Motor neuron (in vitro differentiated cells): Measurements from ENCODE around the gene MYOCD. TPM values are rescaled to one million over a fixed set of nuclear protein-coding genes. Genes with fewer than 3 reads are reported as not detected.

Experiments
- ATAC-seq, 8 experiments: fragments of 200-7000 bp; cut with Tn5 transposase; replicated peaks in 6 of 8; 2 replicates each; pipeline ENCODE4 v1.8.0; 2021; ENCODE audit warnings: mild to moderate bottlenecking in 8 of 8, moderate library complexity in 8 of 8
- H3K27ac ChIP-seq, 2 donors: fragments of 250-450 bp; sonication (Bioruptor Pico); 2 replicates each; pipeline ENCODE4 v1.9.0; 2021; ENCODE audit warnings: antibody characterized with exemption in 2 of 2, mild to moderate bottlenecking in 2 of 2, moderate library complexity in 1 of 2
- H3K4me1 ChIP-seq, 2 donors: fragments of 250-450 bp; sonication (Bioruptor Pico); replicated peaks in 1 of 2; 2 replicates each; pipeline ENCODE4 v1.6.1; 2021; ENCODE audit warnings: antibody characterized with exemption in 2 of 2, mild to moderate bottlenecking in 2 of 2, moderate library complexity in 1 of 2
- H3K4me3 ChIP-seq, 5 donors: fragments of 250-450 bp; sonication (Bioruptor Pico); 2 replicates each; pipeline ENCODE4 v1.9.0; 2021; ENCODE audit warnings: antibody characterized with exemption in 5 of 5, mild to moderate bottlenecking in 5 of 5, moderate library complexity in 4 of 5
- WGBS, 10 experiments: fragments of 450-650 bp; shearing (Covaris generic); methylation state at CpG; one replicate each; pipeline ENCODE4 v1.0.0; 2022; 5-methylcytosine and 5-hydroxymethylcytosine counted together
- in situ Hi-C, 9 experiments: fragments of 400-800 bp; cut with MboI; loops; one replicate each; pipeline ENCODE4 v1.15.0; 2021; ENCODE audit warnings: low sequenced_read_pairs in 9 of 9, low pct_unique_long_range_greater_than_20kb in 2 of 9; ENCODE audit not compliant: unreplicated experiment in 9 of 9
- total RNA-seq, 8 experiments: library from RNA; unstranded; fragments of 300-600 nt; gene quantifications; 2 replicates each; pipeline versions ENCODE4 v1.2.3 to v1.2.4, GENCODE V29; 2022

Gene MYOCD
- total RNA-seq, 8 experiments from 2014 or later, result 0.04 to 0.47 (median 0.18) TPM; not detected in 1

DNA sequence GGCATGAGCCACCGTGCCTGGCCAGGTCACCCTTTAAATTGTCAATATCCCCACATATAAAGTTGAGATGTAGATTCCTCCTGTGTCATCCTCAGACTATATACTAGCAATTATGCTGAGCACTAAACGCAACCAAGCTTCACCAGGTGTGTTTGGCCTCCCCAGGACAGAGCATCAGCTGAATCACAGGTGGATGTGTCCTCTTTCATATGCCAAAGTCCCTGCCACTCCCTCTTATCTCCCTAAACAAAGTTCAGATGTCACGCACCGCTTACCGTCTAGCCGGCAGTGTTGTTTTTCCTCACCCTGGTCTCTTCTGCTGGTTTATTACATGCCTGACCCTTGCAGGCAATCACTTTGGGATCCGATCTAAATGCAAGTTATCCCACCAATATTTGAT is 79.8 kb downstream of the MYOCD start:
- no peak for ATAC-seq
- Histone ChIP-seq H3K27ac (no peak overlapping the region), H3K4me3 (no peak overlapping the region), H3K4me1 (peaks cover 0 to 4% of the 10 kb centered on the region in 2 donors)
- in situ Hi-C loops, result no loop called here
- 84 to 100% (median 91%) methylated on average over 1 to 7 of the region's 7 CpGs; no CpG with 5 or more reads in 2 of the 10 experiments for WGBS, 10 experiments

DNA sequence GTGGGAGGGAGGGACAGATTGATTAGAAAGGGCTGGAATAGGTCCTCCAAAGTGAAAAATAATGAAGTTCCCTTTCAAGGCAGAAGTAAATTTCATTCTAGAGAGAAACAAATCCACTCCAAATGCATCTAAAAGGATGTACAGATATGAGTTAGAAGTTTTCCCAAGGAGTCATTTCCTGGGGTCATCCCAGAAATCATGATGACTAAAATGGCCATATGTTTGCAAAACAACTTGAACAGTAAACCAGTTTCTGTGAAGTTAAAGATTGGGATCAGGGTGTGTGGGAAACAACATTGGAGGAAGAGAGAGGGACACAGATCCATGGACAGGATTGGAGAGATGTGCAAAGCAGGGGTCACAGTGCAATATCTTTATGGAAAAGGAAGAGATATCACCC is 91.1 kb downstream of the MYOCD start:
- no peak for ATAC-seq
- no peaks in the 10 kb centered on the region for H3K4me1 ChIP-seq
- no peak overlapping the region for H3K27ac ChIP-seq
- in situ Hi-C loops, result no loop called here
- H3K4me3 ChIP-seq, result no peak overlapping the region

DNA sequence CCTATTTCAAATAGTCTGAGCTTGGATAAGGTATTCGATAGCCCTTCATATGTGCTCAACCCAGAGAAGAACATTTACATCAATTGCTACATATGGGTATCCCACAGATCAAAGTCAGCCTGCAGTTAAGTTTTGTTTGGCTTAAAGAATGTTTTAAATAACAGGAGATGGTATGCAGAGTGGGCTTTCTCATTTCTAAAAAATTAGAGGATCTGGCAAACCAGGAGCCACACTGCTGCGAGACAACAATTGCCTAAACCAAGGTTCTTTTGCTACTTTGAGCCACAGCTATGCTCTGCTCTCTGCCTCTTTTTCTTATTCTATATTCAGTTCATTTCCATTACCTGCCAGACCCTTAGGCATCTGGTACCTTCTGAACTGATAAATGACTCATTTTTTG is 93.4 kb downstream of the MYOCD start:
- Histone ChIP-seq H3K4me1 (no peaks in the 10 kb centered on the region), H3K4me3 (no peak overlapping the region), H3K27ac (no peak overlapping the region)
- no peak for ATAC-seq
- WGBS, 10 experiments, result 40 to 100% (median 100%) methylated on average over 1 to 2 of the region's 2 CpGs; no CpG with 5 or more reads in 1 of the 10 experiments
- in situ Hi-C loops, result no loop called here

DNA sequence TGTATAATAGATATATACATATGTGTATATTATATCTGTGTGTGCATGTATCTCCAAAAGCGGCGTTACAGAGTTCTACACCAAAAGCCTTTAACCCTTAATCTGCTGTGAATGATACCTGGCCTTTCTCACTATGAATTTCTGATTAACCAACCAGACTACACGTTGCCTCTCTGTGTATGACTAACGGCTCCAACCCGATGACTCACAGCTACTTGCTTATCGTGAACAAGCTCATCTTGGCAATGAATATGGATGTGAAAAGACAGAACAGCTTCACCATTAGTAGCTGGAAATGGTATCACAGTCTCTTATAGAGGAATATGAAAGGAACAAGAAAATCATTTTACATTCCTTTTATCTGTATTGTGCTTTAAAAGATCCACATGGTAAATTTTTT is 99.9 kb downstream of the MYOCD start:
- 0 to 81% (median 43%) methylated on average over 1 to 6 of the region's 6 CpGs; no CpG with 5 or more reads in 3 of the 10 experiments for WGBS, 10 experiments
- no peak overlapping the region for H3K27ac ChIP-seq
- peak; percentile 54 to 97 (median 82) for ATAC-seq
- H3K4me1 ChIP-seq, result peaks cover 0 to 4% of the 10 kb centered on the region in 2 donors
- in situ Hi-C loops, result no loop called here
- H3K4me3 ChIP-seq, result no peak overlapping the region

DNA sequence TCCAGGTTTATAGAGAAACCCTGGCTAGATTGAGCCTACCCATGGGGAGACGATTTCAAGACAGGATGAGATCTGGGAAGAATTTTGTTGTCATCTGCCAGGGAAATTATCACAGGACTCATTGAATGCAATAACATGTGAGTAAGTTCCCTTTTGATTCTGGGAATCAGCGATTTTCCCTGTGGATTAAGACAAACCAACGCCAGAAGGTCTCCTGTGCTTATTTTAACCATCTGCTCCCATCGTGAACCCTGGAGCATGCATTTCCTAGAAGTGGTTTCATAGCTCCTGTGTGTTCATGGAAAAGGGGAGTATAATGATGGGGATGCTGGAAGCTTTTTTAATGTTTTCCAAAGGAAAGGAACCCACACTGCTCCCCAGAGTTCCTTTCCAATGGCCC is 102.6 kb downstream of the MYOCD start:
- in situ Hi-C loops, result no loop called here
- ATAC-seq, result peak in 1 of 8 experiments; percentile 26
- Histone ChIP-seq H3K4me1 (peaks cover 0 to 4% of the 10 kb centered on the region in 2 donors), H3K4me3 (no peak overlapping the region), H3K27ac (no peak overlapping the region)
- WGBS, 10 experiments, result 5 to 100% (median 80%) methylated on average over 3 to 4 of the region's 4 CpGs; no CpG with 5 or more reads in 4 of the 10 experiments

DNA sequence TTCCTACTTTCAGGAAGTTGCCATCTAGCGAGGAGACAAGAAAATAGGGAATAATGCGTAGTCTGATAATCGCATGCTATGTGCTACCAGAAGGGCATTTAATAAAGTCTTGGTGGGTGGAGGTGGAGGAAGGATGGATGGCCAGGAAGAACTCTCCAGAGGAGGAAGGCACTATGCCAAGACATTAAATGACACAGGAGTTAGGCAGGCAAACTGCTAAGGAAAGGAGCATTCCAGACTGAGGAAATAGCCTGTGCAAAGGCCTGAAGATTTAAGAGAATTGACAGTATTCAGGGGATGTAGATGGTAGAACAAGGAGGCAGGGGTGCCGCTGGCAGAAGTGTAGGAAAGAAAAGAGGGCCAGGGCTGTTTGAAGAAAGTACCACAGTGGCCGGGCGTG is 104.3 kb downstream of the MYOCD start:
- Histone ChIP-seq H3K4me1 (peaks cover 0 to 4% of the 10 kb centered on the region in 2 donors), H3K27ac (no peak overlapping the region), H3K4me3 (no peak overlapping the region)
- ATAC-seq, result no peak
- WGBS, 10 experiments, result 60 to 100% (median 90%) methylated on average over 1 to 5 of the region's 6 CpGs; no CpG with 5 or more reads in 1 of the 10 experiments
- in situ Hi-C loops, result no loop called here

DNA sequence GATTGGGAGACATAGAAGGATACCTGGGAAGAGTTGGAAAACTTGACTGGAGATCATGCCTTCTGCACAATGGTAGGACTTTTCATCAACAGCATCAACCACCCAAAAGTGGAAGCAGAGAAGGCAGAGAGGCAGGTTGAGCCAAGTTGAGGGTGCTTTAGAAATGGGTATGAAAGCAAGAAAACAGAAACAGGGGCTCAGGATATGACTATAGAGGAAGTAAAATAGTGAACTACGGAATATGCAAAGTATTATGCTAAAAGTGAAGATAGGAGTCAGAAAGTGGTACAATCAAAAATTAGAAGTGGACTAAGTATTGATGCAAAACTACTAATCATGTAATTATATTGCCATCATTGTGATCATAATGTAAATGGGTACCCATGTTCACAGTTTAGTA is 107.5 kb downstream of the MYOCD start:
- in situ Hi-C loops, result no loop called here
- WGBS, 10 experiments, result 8 to 100% (median 80%) methylated on average over 1 of the region's 1 CpG; no CpG with 5 or more reads in 1 of the 10 experiments
- ATAC-seq, result no peak

DNA sequence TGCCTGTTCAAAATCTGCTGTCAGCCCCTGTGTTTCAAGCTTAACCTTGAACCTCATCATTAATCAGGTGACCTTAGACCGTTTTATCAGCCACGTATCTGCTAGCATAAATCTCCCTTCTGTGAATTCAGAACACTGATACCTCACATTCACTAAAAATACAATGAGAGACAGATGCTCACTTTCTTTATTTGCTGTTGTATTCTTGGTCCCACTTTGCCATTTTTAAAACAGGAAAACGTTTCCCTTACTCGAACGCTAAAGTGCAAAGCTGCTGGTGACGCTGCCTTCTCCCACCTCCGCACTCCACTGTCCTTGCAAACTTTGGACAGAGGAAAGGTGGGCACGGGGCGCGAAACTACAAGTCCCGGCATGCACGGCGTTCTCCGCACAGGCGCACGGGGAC is 123.4 kb downstream of the MYOCD start:
- H3K4me3 ChIP-seq, result peak overlapping the region; percentile 68 to 99 (median 96)
- WGBS, 10 experiments, result 0 to 2% (median 0%) methylated on average over 2 to 13 of the region's 16 CpGs; no CpG with 5 or more reads in 3 of the 10 experiments
- in situ Hi-C loops, result no loop called here
- H3K27ac ChIP-seq, result peak overlapping the region; percentile 54 to 69
- H3K4me1 ChIP-seq, result peaks cover 4 to 5% of the 10 kb centered on the region in 2 donors
- no peak for ATAC-seq

More for the DNA sequence above, 107.5 kb downstream of the MYOCD start:
- Histone ChIP-seq H3K4me3 (no peak overlapping the region), H3K27ac (no peak overlapping the region), H3K4me1 (no peaks in the 10 kb centered on the region)

DNA sequence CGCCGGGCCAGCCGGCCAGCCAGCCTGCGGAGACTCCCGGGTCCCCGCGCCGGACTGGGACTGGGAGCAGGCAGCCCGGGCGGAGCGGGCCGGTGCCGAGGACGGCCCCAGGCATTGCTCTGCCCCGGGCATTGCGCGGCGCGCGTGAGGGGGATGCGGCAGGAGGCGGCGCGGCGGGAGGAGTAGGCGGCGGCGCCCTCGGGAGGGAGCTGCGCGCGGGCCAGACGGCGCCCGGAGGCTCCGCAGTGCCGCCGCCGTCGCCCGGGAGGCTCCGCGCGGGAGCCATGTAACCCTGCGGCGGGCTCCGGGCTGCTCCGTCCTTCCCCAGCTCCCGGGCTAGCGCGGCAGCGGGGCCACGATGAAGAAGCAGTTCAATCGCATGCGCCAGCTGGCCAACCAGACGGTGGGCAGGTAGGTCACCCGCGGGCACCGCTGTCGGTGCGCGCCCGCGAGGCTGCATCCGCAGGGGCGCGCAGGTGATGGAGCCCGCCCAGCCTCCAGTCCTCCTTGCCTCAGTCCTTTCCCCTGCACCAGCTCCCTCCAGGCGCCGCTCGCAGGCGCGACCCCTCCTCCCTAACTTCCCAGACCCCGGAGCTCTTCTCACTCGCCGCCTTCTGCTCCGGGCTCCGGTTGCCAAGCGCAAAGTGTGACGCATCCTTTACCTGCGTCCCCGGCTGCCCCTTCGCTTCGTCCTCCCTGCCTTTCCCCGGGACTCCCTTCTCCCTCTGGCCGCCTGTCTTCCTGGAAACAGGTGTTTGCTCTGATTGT is 124.0 kb downstream of the MYOCD start, which contains the start of gene ARHGAP44:
TSS of gene ARHGAP44 (plus strand) at position 18 of the 768 bp plus-strand sequence. CDS start at position 359, 341 bp downstream.
- ATAC-seq, result peak; percentile 96 to 98 (median 97)
- peak within 1 kb of the TSS; percentile 54 to 69 for H3K27ac ChIP-seq
- peak within 1 kb of the TSS; percentile 68 to 99 (median 96) for H3K4me3 ChIP-seq
- WGBS, 10 experiments, result 0 to 10% (median 3%) methylated on average over 4 to 21 of the region's 86 CpGs; no CpG with 5 or more reads in 5 of the 10 experiments
- in situ Hi-C loops, result no loop called here
- peaks cover 4 to 5% of the 10 kb centered on the region in 2 donors for H3K4me1 ChIP-seq

DNA sequence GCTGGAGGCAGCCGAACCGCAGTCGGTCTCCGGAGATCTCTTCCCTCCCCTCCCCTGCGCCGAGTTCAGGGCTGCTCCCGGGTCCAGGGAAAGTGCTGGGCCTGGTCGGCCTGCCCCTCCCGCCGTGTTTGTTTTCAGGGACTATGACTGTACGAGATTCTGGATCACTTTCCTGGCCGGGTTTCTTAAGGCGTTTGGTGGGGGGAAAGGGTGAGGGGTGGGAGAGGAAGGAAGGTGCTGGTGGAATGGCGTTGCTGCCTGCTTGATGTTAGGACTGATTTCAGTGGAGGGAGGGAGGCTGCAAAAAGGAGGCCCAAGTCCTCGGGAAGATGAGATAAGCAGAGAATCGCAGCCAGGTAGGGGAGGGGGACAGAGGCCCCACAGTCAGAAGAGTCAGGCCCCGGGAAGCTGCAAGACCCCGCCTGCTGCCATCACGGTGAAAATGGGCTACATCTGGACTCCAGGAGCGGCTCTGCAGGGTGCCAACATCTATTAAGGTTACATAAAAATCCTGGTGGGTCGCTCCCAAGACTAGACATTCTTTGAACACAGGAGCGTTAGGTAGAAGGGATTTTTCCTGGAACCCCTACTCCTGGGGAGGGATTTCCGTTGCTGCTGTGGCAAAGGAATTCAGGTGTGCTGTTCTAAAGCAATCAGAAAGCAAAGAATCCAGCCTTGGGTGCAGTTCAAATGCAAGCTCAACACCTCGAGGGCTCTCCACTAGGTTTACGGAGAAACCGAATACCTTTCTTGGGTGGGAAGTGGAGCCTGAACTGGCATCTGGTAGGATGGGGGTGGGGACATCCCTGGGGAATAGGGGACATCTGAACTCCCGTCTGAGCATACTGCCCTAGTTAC is 124.8 kb downstream of the MYOCD start:
- H3K4me3 ChIP-seq, result peak overlapping the region; percentile 68 to 99 (median 96)
- in situ Hi-C loops, result no loop called here
- 13 to 80% (median 32%) methylated on average over 1 to 8 of the region's 27 CpGs; no CpG with 5 or more reads in 5 of the 10 experiments for WGBS, 10 experiments
- peak in 7 of 8 experiments; percentile 5 to 37 (median 20) for ATAC-seq
- H3K27ac ChIP-seq, result no peak overlapping the region
- peaks cover 4 to 5% of the 10 kb centered on the region in 2 donors for H3K4me1 ChIP-seq

DNA sequence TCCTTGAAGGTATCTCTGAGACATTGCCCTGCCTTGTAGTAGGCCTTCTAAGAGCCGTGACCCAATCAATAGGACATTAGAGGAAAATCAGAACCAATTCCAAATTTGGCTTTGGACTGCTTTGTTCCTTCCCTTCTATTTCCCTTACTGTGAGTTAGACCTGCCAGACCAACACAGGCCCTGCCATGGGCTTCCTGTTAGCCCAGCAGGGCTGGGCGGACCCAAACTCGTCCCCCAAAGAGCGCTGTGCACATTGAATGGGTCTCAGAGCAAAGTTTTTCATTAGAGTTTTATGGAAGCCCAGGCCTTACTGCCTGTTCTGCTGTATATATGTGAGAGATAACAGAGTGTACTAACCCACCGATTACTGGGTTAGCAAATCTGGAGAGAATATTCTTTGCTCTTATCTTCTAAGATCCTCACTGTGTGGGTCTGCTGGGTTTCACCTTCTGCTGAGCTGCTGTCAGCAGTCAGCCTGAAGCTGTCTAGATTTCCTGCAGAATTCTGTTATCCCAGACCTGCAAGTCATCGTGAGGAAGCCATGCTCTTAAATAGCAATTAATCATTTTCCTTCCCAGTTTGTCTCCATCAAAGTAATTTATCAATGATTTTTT is 129.3 kb downstream of the MYOCD start:
- in situ Hi-C loops, result no loop called here
- H3K27ac ChIP-seq, result no peak overlapping the region

DNA sequence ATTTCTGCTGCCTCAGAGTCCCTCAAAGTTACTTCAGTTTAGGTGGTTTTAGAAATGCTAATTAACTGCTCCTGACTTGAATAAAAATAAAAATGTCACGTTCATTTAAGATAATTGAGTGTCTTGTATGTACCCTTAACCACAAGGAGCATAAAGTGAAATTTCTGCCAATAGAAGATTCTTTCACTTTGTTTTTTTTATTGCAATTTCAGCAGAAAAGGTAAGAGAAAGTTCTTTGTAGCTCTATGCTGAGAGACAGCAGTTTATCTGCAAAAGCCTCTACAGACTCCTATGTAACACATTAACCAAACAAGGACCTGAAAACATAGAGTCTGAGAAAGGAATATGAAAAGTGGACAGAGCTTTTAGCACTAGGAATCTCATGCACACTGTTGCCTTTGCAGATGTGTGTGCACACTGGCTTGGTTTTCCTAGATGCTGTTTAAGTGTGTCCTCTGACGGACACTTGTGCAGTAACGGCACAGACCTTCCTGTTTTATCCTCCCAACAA is 135.2 kb downstream of the MYOCD start:
- no peak for ATAC-seq
- in situ Hi-C loops, result no loop called here
- no peak overlapping the region for H3K4me3 ChIP-seq
- 0 to 57% (median 32%) methylated on average over 1 to 3 of the region's 3 CpGs; no CpG with 5 or more reads in 4 of the 10 experiments for WGBS, 10 experiments
- H3K4me1 ChIP-seq, result no peaks in the 10 kb centered on the region
- H3K27ac ChIP-seq, result no peak overlapping the region

More for the DNA sequence above, 129.3 kb downstream of the MYOCD start:
- ATAC-seq, result peak in 3 of 8 experiments; percentile 23 to 64 (median 44)
- Histone ChIP-seq H3K4me1 (peaks cover 0 to 5% of the 10 kb centered on the region in 2 donors), H3K4me3 (no peak overlapping the region)
- 0 to 91% (median 50%) methylated on average over 1 to 6 of the region's 6 CpGs; no CpG with 5 or more reads in 1 of the 10 experiments for WGBS, 10 experiments
